A549 (cell line): ENCODE results near the gene PNISR. TPM values are rescaled to one million over a fixed set of nuclear protein-coding genes. Genes with fewer than 3 reads are reported as not detected.

ENCODE experiments used
- ATAC-seq, 2 experiments: fragments of 200-7000 bp in 1 of 2; fragments of >200 bp in 1 of 2; cut with Nextera tagmentation in 1 of 2; cut with Tn5 transposase in 1 of 2; 3 replicates each; pipeline versions ENCODE4 v1.8.0 to v1.9.1; 2018 to 2020; ENCODE audit warnings: mild to moderate bottlenecking in 1 of 2, moderate library complexity in 1 of 2
- CTCF ChIA-PET: fragments of 300-600 bp; sonication (Branson Sonifier 250); formaldehyde crosslinking; extraction: SDS; loops from one replicate; lab custom pipeline; 2021; ENCODE audit warnings: antibody characterized with exemption, inconsistent platforms; lab: Yijun Ruan, JAX
- POLR2A ChIA-PET: fragments of 350-600 bp; formaldehyde crosslinking; extraction: SDS; loops from one replicate; lab custom pipeline; 2021; ENCODE audit warnings: antibody characterized with exemption, inconsistent platforms; lab: Yijun Ruan, JAX
- DNase-seq, 2 experiments: peaks; one replicate each; pipeline versions ENCODE4 v3.0.0 to v3.0.0-alpha.2; 2011 to 2016; ENCODE audit warnings: low read depth in 1 of 2, low spot score in 1 of 2
- FAIRE-seq: peaks from 2 replicates; lab custom pipeline; 2011; peaks lifted over from hg19 to GRCh38; lab: Jason Lieb, UNC
- H3K27ac ChIP-seq, 2 experiments: fragments of >200 bp; sonication (Bioruptor Twin); formaldehyde crosslinking; 3 replicates each; pipeline ENCODE4 v1.5.1; 2016 to 2017
- H3K4me1 ChIP-seq: fragments of >200 bp; sonication (Bioruptor Twin); formaldehyde crosslinking; 3 replicates; pipeline ENCODE4 v1.6.1; 2016
- H3K4me2 ChIP-seq: fragments of >200 bp; sonication (Bioruptor Twin); formaldehyde crosslinking; 3 replicates; pipeline ENCODE4 v1.6.1; 2016
- H3K4me3 ChIP-seq: fragments of >200 bp; sonication (Bioruptor Twin); formaldehyde crosslinking; 3 replicates; pipeline ENCODE4 v1.5.1; 2016
- H3K9me3 ChIP-seq: fragments of >200 bp; sonication (Bioruptor Twin); formaldehyde crosslinking; 3 replicates; pipeline ENCODE4 v1.6.1; 2016
- ATOH8 ChIP-seq: fragments of 250-450 bp; sonication (Bioruptor Pico); IDR thresholded peaks from 2 replicates; pipeline ENCODE4 v1.5.0; 2020; ENCODE audit warnings: low read depth, mild to moderate bottlenecking, moderate library complexity
- FOSL2 ChIP-seq, 2 experiments: fragments of 450-650 bp in 1 of 2; fragments of >200 bp in 1 of 2; sonication (Bioruptor Twin) in 1 of 2; formaldehyde crosslinking; IDR thresholded peaks; 2 replicates each; pipeline versions ENCODE4 v1.5.0 to v1.6.1; 2016 to 2020; ENCODE audit warnings: mild to moderate bottlenecking in 1 of 2, moderate library complexity in 1 of 2
- HDAC2 ChIP-seq: fragments of 200-600 bp; sonication (generic); IDR thresholded peaks from 2 replicates; pipeline ENCODE4 v1.6.1; 2016
- HOXA7 ChIP-seq: fragments of 250-450 bp; sonication (Bioruptor Pico); IDR thresholded peaks from 2 replicates; pipeline ENCODE4 v1.5.0; 2020; ENCODE audit warnings: mild to moderate bottlenecking, moderate library complexity
- HOXB5 ChIP-seq: fragments of 250-450 bp; sonication (Bioruptor Pico); IDR thresholded peaks from 2 replicates; pipeline ENCODE4 v1.5.0; 2020; ENCODE audit warnings: mild to moderate bottlenecking, moderate library complexity
- MAFK ChIP-seq: fragments of 450-650 bp; IDR thresholded peaks from 2 replicates; pipeline ENCODE4 v1.6.1; 2014; ENCODE audit not compliant: partially characterized antibody
- MYC ChIP-seq: IDR thresholded peaks from 2 replicates; pipeline ENCODE4 v1.6.1; 2012; ENCODE audit warnings: mild to moderate bottlenecking, inconsistent platforms, low read length, improper control_type of control experiment, borderline replicate concordance
- NFE2L2 ChIP-seq: fragments of 150-350 bp; conservative IDR thresholded peaks from 2 replicates; pipeline ENCODE4 v1.6.1; 2014; ENCODE audit warnings: low read length
- POLR2A ChIP-seq: IDR thresholded peaks from 2 replicates; pipeline ENCODE4 v1.6.1; 2012; ENCODE audit warnings: mild to moderate bottlenecking, low read length
- POLR2AphosphoS2 ChIP-seq: conservative IDR thresholded peaks from 2 replicates; pipeline ENCODE4 v1.6.1; 2012; ENCODE audit warnings: low read length, improper control_type of control experiment, inconsistent platforms
- RAD21 ChIP-seq, 2 experiments: fragments of >200 bp in 1 of 2; sonication (Bioruptor Twin) in 1 of 2; formaldehyde crosslinking in 1 of 2; IDR thresholded peaks in 1 of 2; conservative IDR thresholded peaks in 1 of 2; 2 replicates in 1 of 2; 3 replicates in 1 of 2; pipeline ENCODE4 v1.6.1; 2012 to 2018; ENCODE audit warnings: inconsistent platforms in 1 of 2
- RARB ChIP-seq: fragments of 250-450 bp; sonication (Bioruptor Pico); IDR thresholded peaks from 2 replicates; pipeline ENCODE4 v1.8.0; 2021; ENCODE audit warnings: mild to moderate bottlenecking, moderate library complexity
- RFX5 ChIP-seq: fragments of 450-650 bp; IDR thresholded peaks from 2 replicates; pipeline ENCODE4 v1.7.1; 2014; ENCODE audit warnings: antibody characterized with exemption, mild to moderate bottlenecking, moderate library complexity
- RNF2 ChIP-seq: fragments of 200-600 bp; sonication (generic); IDR thresholded peaks from 2 replicates; pipeline ENCODE4 v1.6.1; 2016; ENCODE audit warnings: low read depth, mild to moderate bottlenecking, antibody characterized with exemption, moderate library complexity, borderline replicate concordance
- TFCP2L1 ChIP-seq: fragments of 250-450 bp; sonication (Bioruptor Pico); IDR thresholded peaks from 2 replicates; pipeline ENCODE4 v1.5.0; 2021; ENCODE audit warnings: mild to moderate bottlenecking
- ZC3H11A ChIP-seq: fragments of 450-650 bp; IDR thresholded peaks from 2 replicates; pipeline ENCODE4 v1.6.1; 2014; ENCODE audit warnings: antibody characterized with exemption, mild to moderate bottlenecking
- ZFP36 ChIP-seq: fragments of 450-650 bp; IDR thresholded peaks from 2 replicates; pipeline ENCODE4 v1.6.1; 2014; ENCODE audit warnings: borderline replicate concordance; ENCODE audit not compliant: partially characterized antibody
- ZNF302 ChIP-seq: fragments of 250-450 bp; sonication (Bioruptor Pico); IDR thresholded peaks from 2 replicates; pipeline ENCODE4 v1.9.0; 2021; ENCODE audit warnings: inconsistent platforms, mild to moderate bottlenecking, moderate library complexity
- WGBS: methylation state at CpG from one replicate; pipeline ENCODE4 v1.1.6; 2017; ENCODE audit errors: missing lambda C conversion rate; 5-methylcytosine and 5-hydroxymethylcytosine counted together
- polyA plus RNA-seq, 4 experiments: library from polyadenylated mRNA; depleted of rRNA in 3 of 4; stranded (reverse); fragments of >200 nt; fragmentation: RNase III in 1 of 4; extraction: RNeasy Plus Mini Kit Qiagen cat#74134 plus additional on column Dnase treatment in 1 of 4; gene quantifications; 2 replicates in 3 of 4; 3 replicates in 1 of 4; pipeline ENCODE4 v1.2.3, GENCODE V29; 2011 to 2017
- TF ChIP-seq, protein P1 (sequence below): IDR thresholded peaks from 2 replicates; pipeline ENCODE4 v1.6.1; 2012; ENCODE audit warnings: low read depth, borderline replicate concordance
- TF ChIP-seq, protein P2 (sequence below): fragments of 150-350 bp; IDR thresholded peaks from 2 replicates; pipeline ENCODE4 v1.6.1; 2014; ENCODE audit warnings: low read depth, mild to moderate bottlenecking, low read length
- TF ChIP-seq, protein P3 (sequence below): fragments of >200 bp; sonication (Bioruptor Twin); formaldehyde crosslinking; IDR thresholded peaks from 3 replicates; pipeline ENCODE4 v1.5.1; 2016

The PNISR gene
- polyA plus RNA-seq, 2 of the 4 experiments (the other 2 are of a cell fraction), result 51.5 to 53.7 TPM

DNA sequence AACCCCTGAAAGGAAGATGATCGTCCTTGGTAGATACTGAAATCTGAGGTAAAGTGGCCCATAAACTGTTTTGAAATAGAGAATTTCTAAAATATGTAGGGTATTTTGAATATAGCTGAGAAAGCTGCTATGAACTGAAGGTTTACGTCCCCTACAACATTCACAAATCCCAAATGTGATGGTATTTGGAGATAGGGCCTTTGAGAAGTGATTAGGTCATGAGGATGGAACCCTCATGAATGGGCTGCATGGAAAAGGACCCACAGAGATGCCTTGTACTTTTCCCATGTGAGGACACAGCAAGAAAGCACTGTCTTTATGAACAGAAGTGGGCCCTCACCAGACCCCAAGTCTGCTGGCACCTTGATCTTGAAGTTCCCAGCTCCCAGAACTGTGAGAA is 6.8 kb upstream of the PNISR start:
- POLR2A ChIA-PET, result no interaction called here
- CTCF ChIA-PET, result interaction anchor here (0.9 kb wide), 1 partner anchor 11 kb away, joined by 3 read pairs; no protein-coding TSS in a partner anchor
- FAIRE-seq (no peak), ATAC-seq (no peak), DNase-seq (no peak)
- Histone ChIP-seq H3K4me2 (no peak overlapping the region), H3K4me1 (peaks cover 14% of the 10 kb centered on the region; the same call in 2 of the 3 replicates), H3K9me3 (no peaks in the 10 kb centered on the region), H3K27ac (no peak overlapping the region), H3K4me3 (no peak overlapping the region)
- WGBS, result 93% methylated on average over 2 of the region's 2 CpGs
- TF ChIP-seq NFE2L2, result no peak
- TF ChIP-seq, protein P1, sequence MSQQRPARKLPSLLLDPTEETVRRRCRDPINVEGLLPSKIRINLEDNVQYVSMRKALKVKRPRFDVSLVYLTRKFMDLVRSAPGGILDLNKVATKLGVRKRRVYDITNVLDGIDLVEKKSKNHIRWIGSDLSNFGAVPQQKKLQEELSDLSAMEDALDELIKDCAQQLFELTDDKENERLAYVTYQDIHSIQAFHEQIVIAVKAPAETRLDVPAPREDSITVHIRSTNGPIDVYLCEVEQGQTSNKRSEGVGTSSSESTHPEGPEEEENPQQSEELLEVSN, result no peak
- no peak for TF ChIP-seq ZFP36
- TF ChIP-seq, protein P2, sequence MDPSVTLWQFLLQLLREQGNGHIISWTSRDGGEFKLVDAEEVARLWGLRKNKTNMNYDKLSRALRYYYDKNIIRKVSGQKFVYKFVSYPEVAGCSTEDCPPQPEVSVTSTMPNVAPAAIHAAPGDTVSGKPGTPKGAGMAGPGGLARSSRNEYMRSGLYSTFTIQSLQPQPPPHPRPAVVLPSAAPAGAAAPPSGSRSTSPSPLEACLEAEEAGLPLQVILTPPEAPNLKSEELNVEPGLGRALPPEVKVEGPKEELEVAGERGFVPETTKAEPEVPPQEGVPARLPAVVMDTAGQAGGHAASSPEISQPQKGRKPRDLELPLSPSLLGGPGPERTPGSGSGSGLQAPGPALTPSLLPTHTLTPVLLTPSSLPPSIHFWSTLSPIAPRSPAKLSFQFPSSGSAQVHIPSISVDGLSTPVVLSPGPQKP, result no peak
- no peak for TF ChIP-seq RFX5
- TF ChIP-seq MAFK, result no peak
- TF ChIP-seq HOXA7 (CRISPR knock-in tag), result no peak
- no peak for TF ChIP-seq MYC
- TF ChIP-seq RAD21 (conservative IDR thresholded peaks at IDR 0.05 in 1 of 2, IDR thresholded peaks at IDR 0.05 in 1 of 2), result no peak
- no peak for TF ChIP-seq HOXB5 (CRISPR knock-in tag)
- TF ChIP-seq ZC3H11A, result no peak
- no peak for TF ChIP-seq TFCP2L1 (CRISPR knock-in tag)
- TF ChIP-seq RNF2, result no peak
- TF ChIP-seq RARB (CRISPR knock-in tag), result no peak
- TF ChIP-seq FOSL2 (IDR thresholded peaks at IDR 0.05), result no peak
- TF ChIP-seq FOSL2 (CRISPR knock-in tag; IDR thresholded peaks at IDR 0.05), result no peak
- TF ChIP-seq HDAC2, result no peak
- TF ChIP-seq POLR2AphosphoS2, result no peak
- no peak for TF ChIP-seq ATOH8
- TF ChIP-seq ZNF302 (CRISPR knock-in tag), result no peak
- TF ChIP-seq, protein P3, sequence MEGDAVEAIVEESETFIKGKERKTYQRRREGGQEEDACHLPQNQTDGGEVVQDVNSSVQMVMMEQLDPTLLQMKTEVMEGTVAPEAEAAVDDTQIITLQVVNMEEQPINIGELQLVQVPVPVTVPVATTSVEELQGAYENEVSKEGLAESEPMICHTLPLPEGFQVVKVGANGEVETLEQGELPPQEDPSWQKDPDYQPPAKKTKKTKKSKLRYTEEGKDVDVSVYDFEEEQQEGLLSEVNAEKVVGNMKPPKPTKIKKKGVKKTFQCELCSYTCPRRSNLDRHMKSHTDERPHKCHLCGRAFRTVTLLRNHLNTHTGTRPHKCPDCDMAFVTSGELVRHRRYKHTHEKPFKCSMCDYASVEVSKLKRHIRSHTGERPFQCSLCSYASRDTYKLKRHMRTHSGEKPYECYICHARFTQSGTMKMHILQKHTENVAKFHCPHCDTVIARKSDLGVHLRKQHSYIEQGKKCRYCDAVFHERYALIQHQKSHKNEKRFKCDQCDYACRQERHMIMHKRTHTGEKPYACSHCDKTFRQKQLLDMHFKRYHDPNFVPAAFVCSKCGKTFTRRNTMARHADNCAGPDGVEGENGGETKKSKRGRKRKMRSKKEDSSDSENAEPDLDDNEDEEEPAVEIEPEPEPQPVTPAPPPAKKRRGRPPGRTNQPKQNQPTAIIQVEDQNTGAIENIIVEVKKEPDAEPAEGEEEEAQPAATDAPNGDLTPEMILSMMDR, result no peak
- TF ChIP-seq, all 56 proteins: peak for 0

DNA sequence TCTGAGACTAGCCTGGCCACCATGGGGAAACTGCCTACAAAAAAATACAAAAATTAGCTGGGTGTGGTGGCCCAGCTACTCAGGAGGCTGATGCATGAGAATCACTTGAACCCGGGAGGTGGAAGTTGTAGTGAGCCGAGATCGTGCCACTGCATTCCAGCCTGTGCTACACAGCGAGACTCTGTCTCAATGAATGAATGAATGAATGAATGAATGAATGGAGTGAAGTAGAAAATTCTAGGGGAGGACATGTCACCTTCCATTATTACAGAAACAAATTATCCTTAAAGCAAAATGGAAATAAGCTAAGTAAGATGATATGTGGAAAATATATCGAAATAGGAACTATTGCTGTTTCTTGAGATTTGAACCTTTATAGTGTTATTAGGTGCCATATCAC is 2.9 kb upstream of the PNISR start:
- FAIRE-seq, result no peak
- H3K4me1 ChIP-seq, result peaks cover 23% of the 10 kb centered on the region; the same call in 2 of the 3 replicates
- POLR2A ChIA-PET, result no interaction called here

More for the DNA sequence above, 2.9 kb upstream of the PNISR start:
- CTCF ChIA-PET, result no interaction called here
- ATAC-seq (no peak), DNase-seq (no peak)
- no peak for TF ChIP-seq POLR2A
- Histone ChIP-seq H3K4me2 (no peak overlapping the region), H3K27ac (no peak overlapping the region), H3K9me3 (no peaks in the 10 kb centered on the region), H3K4me3 (no peak overlapping the region)
- WGBS, result 94% methylated on average over 5 of the region's 5 CpGs
